Adipocyte (in vitro differentiated cells): ENCODE results near the gene FAM20A.
"Not testable (repeated sequence)": the region's sequence is repeated elsewhere in the genome, so short reads cannot be mapped to it uniquely, and the experiment has no call there.

Source experiments
- DNase-seq: peaks from one replicate; pipeline ENCODE4 v3.0.0-alpha.2; 2015; ENCODE audit warnings: low read depth
- H3K27me3 ChIP-seq: replicated peaks from 2 replicates; pipeline ENCODE4 v1.7.0; 2013; ENCODE audit warnings: mild to moderate bottlenecking, low read length, moderate library complexity; ENCODE audit not compliant: control insufficient read depth, insufficient read depth
- H3K36me3 ChIP-seq: 2 replicates; pipeline ENCODE4 v1.7.0; 2013; ENCODE audit warnings: low read length, mild to moderate bottlenecking, moderate library complexity; ENCODE audit not compliant: control insufficient read depth, insufficient read depth, severe bottlenecking
- H3K4me1 ChIP-seq: 2 replicates; pipeline ENCODE4 v1.7.0; 2013; ENCODE audit warnings: mild to moderate bottlenecking, low read length, moderate library complexity; ENCODE audit not compliant: control insufficient read depth, insufficient read depth
- H3K4me3 ChIP-seq: 2 replicates; pipeline ENCODE4 v1.7.0; 2013; ENCODE audit warnings: mild to moderate bottlenecking, low read length, moderate library complexity
- H3K9ac ChIP-seq: 2 replicates; pipeline ENCODE4 v1.7.0; 2013; ENCODE audit warnings: mild to moderate bottlenecking, low read length, moderate library complexity
- H3K9me3 ChIP-seq: 2 replicates; pipeline ENCODE4 v1.7.0; 2013; ENCODE audit warnings: mild to moderate bottlenecking, low read length, moderate library complexity; ENCODE audit not compliant: control insufficient read depth

Gene FAM20A

GRCh38 chr17:68499587-68499986 is 101.6 kb downstream of the FAM20A start:
- Histone ChIP-seq H3K9ac (no peak overlapping the region), H3K9me3 (no peaks in the 10 kb centered on the region), H3K4me3 (no peak overlapping the region), H3K36me3 (no peaks in the 10 kb centered on the region), H3K27me3 (no peaks in the 10 kb centered on the region), H3K4me1 (no peaks in the 10 kb centered on the region)
- DNase-seq = no peak

DNA sequence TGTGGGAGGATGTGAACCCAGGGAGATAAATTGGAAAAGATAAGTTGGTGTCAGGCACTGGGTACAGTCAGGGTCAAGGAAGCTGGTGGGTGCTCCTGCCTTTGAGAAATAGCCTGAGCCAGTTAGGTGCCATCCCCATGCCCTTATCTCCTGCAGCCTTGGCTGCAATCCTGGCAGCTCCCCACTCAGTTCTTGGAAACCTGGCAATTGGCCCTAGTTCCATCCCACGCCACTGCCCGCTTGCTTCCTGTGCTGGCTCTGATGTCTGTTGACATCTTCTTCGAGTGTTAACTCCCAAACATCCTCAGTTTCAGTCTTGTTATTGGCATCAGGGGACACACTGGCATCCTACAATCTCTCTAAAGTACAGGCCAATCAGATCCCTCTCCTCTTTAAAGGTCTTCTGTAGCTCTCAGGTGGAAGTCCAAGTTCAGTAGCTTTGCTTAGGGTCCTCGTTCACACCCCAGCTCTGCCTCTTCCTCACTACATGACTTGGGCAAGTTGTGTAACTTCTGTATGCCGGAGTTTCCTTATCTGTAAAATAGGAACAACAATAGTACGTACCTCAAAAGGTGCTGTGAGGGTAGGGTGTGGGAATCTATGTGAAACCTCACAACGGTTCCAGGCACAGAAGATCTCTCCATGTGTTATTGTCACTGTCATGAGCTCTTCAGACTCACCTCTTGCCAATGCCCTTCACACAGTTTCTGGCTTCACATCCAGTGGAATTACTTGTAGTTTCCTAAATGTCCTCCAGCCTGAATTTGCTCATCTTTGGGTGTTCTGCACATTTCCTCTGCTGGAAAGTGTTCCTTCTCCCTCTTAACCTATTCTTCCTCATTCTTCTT is 102.5 kb downstream of the FAM20A start:
- Histone ChIP-seq H3K9me3 (no peaks in the 10 kb centered on the region), H3K27me3 (no peaks in the 10 kb centered on the region), H3K36me3 (no peaks in the 10 kb centered on the region), H3K4me3 (no peak overlapping the region), H3K9ac (no peak overlapping the region), H3K4me1 (no peaks in the 10 kb centered on the region)
- DNase-seq = no peak

GRCh38 chr17:68497885-68498319 is 103.3 kb downstream of the FAM20A start:
- Histone ChIP-seq H3K4me3 (no peak overlapping the region), H3K9me3 (no peaks in the 10 kb centered on the region), H3K27me3 (no peaks in the 10 kb centered on the region), H3K4me1 (peaks cover 3% of the 10 kb centered on the region), H3K9ac (no peak overlapping the region), H3K36me3 (no peaks in the 10 kb centered on the region)
- no peak for DNase-seq

- DNase-seq = no peak
- no peak overlapping the region for H3K9ac ChIP-seq
- no peaks in the 10 kb centered on the region for H3K36me3 ChIP-seq
- H3K4me1 ChIP-seq = peaks cover 19% of the 10 kb centered on the region
- no peaks in the 10 kb centered on the region for H3K9me3 ChIP-seq
- H3K4me3 ChIP-seq = no peak overlapping the region
- no peaks in the 10 kb centered on the region for H3K27me3 ChIP-seq
Observed at GRCh38 chr17:68495081-68495480, 106.1 kb downstream of the FAM20A start.

- H3K4me3 ChIP-seq, H3K9me3 ChIP-seq, H3K9ac ChIP-seq, H3K27me3 ChIP-seq, DNase-seq, H3K36me3 ChIP-seq: not testable (repeated sequence)
- peaks cover 24% of the 10 kb centered on the region for H3K4me1 ChIP-seq
Observed at GRCh38 chr17:68492394-68493054, 108.6 kb downstream of the FAM20A start.

GRCh38 chr17:68491381-68492231 is 109.6 kb downstream of the FAM20A start:
- no peaks in the 10 kb centered on the region for H3K36me3 ChIP-seq
- H3K9ac ChIP-seq = no peak overlapping the region
- H3K4me3 ChIP-seq = no peak overlapping the region
- no peak for DNase-seq
- no peaks in the 10 kb centered on the region for H3K27me3 ChIP-seq
- H3K9me3 ChIP-seq = no peaks in the 10 kb centered on the region
- H3K4me1 ChIP-seq = peaks cover 24% of the 10 kb centered on the region

DNA sequence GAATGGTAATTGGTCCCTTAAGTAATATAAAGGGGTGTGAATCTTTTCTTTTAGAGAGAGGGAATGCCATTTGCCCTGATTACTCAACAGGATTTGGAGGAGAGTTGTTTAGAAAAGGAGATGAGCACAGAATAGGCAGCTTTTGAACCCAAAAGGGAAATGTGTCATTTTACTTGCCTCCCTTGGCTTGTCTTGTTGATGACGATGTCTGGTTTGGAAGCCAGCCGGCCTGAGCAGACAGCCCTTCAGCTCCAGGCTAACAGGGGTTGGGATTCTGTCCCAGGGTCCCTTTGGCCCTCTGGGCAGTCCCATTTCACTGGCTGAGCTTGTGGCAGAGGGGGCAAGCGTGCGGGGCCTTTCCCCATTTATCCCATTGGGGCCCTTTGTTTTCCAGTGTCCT is 111.2 kb downstream of the FAM20A start:
- DNase-seq = no peak
- no peaks in the 10 kb centered on the region for H3K27me3 ChIP-seq
- peak overlapping the region; percentile 1 for H3K9ac ChIP-seq
- H3K9me3 ChIP-seq = no peaks in the 10 kb centered on the region
- H3K4me1 ChIP-seq = peaks cover 24% of the 10 kb centered on the region
- no peak overlapping the region for H3K4me3 ChIP-seq
- H3K36me3 ChIP-seq = no peaks in the 10 kb centered on the region
